Smooth muscle cell (in vitro differentiated cells): Measurements from ENCODE around the gene PALLD. TPM values are rescaled to one million over a fixed set of nuclear protein-coding genes. Genes with fewer than 3 reads are reported as not detected.

ENCODE experiments used
- DNase-seq: peaks from one replicate; lab custom pipeline; 2025; ENCODE audit not compliant: unreplicated experiment; lab: John Stamatoyannopoulos, UW
- H2AFZ ChIP-seq: fragments of 200-600 bp; sonication (generic); 2 replicates; pipeline ENCODE4 v1.6.0; 2016; ENCODE audit warnings: antibody characterized with exemption, low read depth, mild to moderate bottlenecking
- H3F3A ChIP-seq: fragments of 200-600 bp; sonication (generic); 2 replicates; pipeline ENCODE4 v1.6.0; 2017; ENCODE audit warnings: antibody characterized with exemption, low read depth
- H3K27ac ChIP-seq: fragments of 200-600 bp; sonication (generic); 2 replicates; pipeline ENCODE4 v1.5.1; 2016; ENCODE audit warnings: low read depth, mild to moderate bottlenecking
- H3K27me3 ChIP-seq: fragments of 200-600 bp; sonication (generic); 2 replicates; pipeline ENCODE4 v1.6.1; 2016; ENCODE audit warnings: low read depth, mild to moderate bottlenecking
- H3K36me3 ChIP-seq: fragments of 200-600 bp; sonication (generic); 2 replicates; pipeline ENCODE4 v1.5.1; 2016; ENCODE audit warnings: low read depth
- H3K4me1 ChIP-seq: fragments of 200-600 bp; sonication (generic); 2 replicates; pipeline ENCODE4 v1.5.1; 2016; ENCODE audit warnings: low read depth
- H3K4me2 ChIP-seq: fragments of 200-600 bp; sonication (generic); 2 replicates; pipeline ENCODE4 v1.6.0; 2016; ENCODE audit warnings: mild to moderate bottlenecking
- H3K4me3 ChIP-seq: fragments of 200-600 bp; sonication (generic); 2 replicates; pipeline ENCODE4 v1.5.1; 2016; ENCODE audit warnings: mild to moderate bottlenecking
- H3K79me2 ChIP-seq: fragments of 200-600 bp; sonication (generic); 2 replicates; pipeline ENCODE4 v1.6.0; 2016; ENCODE audit warnings: low read depth, mild to moderate bottlenecking
- H3K9ac ChIP-seq: fragments of 200-600 bp; sonication (generic); 2 replicates; pipeline ENCODE4 v1.6.0; 2016; ENCODE audit warnings: low read depth
- H3K9me3 ChIP-seq: fragments of 200-600 bp; sonication (generic); replicated peaks from 2 replicates; pipeline ENCODE4 v1.5.1; 2016; ENCODE audit warnings: low read depth
- H4K20me1 ChIP-seq: fragments of 200-600 bp; sonication (generic); 2 replicates; pipeline ENCODE4 v1.6.0; 2016; ENCODE audit warnings: low read depth
- CTCF ChIP-seq: fragments of 200-600 bp; sonication (generic); IDR thresholded peaks from 2 replicates; pipeline ENCODE4 v1.5.1; 2017; ENCODE audit warnings: borderline replicate concordance, mild to moderate bottlenecking, antibody characterized with exemption; ENCODE audit not compliant: insufficient read depth, poor library complexity, severe bottlenecking
- WGBS: methylation state at CpG from one replicate; pipeline ENCODE4 v1.1.7; 2016; ENCODE audit warnings: low lambda C conversion rate; 5-methylcytosine and 5-hydroxymethylcytosine counted together
- polyA plus RNA-seq: library from polyadenylated mRNA; unstranded; fragments of >200 nt; fragmentation: Nextera tagmentation; extraction: Ambion mirVana; gene quantifications from 2 replicates; pipeline ENCODE4 v1.2.1, GENCODE V29; 2016
- total RNA-seq: library from RNA; depleted of rRNA; stranded (reverse); fragments of >200 nt; gene quantifications from 2 replicates; pipeline ENCODE4 v1.2.3, GENCODE V29; 2014

PALLD gene
- total and polyA plus RNA-seq, 2 experiments from 2014 or later = 354 to 415 TPM

GRCh38 chr4:168720396-168720900 lies 223.6 kb downstream of the PALLD start:
- H3K4me3 ChIP-seq = no peak overlapping the region
- no peak for TF ChIP-seq CTCF
- H3K9me3 ChIP-seq = no peaks in the 10 kb centered on the region
- H4K20me1 ChIP-seq = no peaks in the 10 kb centered on the region
- H3K27ac ChIP-seq = no peak overlapping the region
- H3K4me2 ChIP-seq = no peak overlapping the region
- no peak for DNase-seq
- H3K4me1 ChIP-seq = peaks cover 13% of the 10 kb centered on the region
- H2AFZ ChIP-seq = no peak overlapping the region
- WGBS = 90% methylated on average over 4 of the region's 4 CpGs
- H3K79me2 ChIP-seq = peaks cover 69% of the 10 kb centered on the region
- H3F3A ChIP-seq = peaks cover 18% of the 10 kb centered on the region
- peaks cover 9% of the 10 kb centered on the region for H3K36me3 ChIP-seq
- no peaks in the 10 kb centered on the region for H3K27me3 ChIP-seq
- no peak overlapping the region for H3K9ac ChIP-seq

GRCh38 chr4:168722391-168722790 lies 225.5 kb downstream of the PALLD start:
- Histone ChIP-seq H3K4me3 (no peak overlapping the region), H3K4me1 (peaks cover 13% of the 10 kb centered on the region), H4K20me1 (no peaks in the 10 kb centered on the region), H3F3A (peaks cover 21% of the 10 kb centered on the region), H3K27ac (peak overlapping the region; percentile 75), H3K9ac (no peak overlapping the region), H2AFZ (no peak overlapping the region), H3K79me2 (peaks cover 77% of the 10 kb centered on the region), H3K9me3 (no peaks in the 10 kb centered on the region), H3K4me2 (peak overlapping the region; percentile 32), H3K27me3 (no peaks in the 10 kb centered on the region), H3K36me3 (peaks cover 17% of the 10 kb centered on the region)
- DNase-seq = no peak
- TF ChIP-seq CTCF = no peak
- WGBS = 64% methylated on average over 2 of the region's 2 CpGs

GRCh38 chr4:168723020-168723419 lies 226.2 kb downstream of the PALLD start:
- H3K36me3 ChIP-seq = peaks cover 17% of the 10 kb centered on the region
- peak overlapping the region; percentile 75 for H3K27ac ChIP-seq
- no peaks in the 10 kb centered on the region for H4K20me1 ChIP-seq
- no peak overlapping the region for H2AFZ ChIP-seq
- 80% methylated on average over 3 of the region's 3 CpGs for WGBS
- no peak overlapping the region for H3K4me3 ChIP-seq
- DNase-seq = no peak
- H3K4me1 ChIP-seq = peaks cover 13% of the 10 kb centered on the region
- H3K9me3 ChIP-seq = no peaks in the 10 kb centered on the region
- no peak overlapping the region for H3K9ac ChIP-seq
- no peak for TF ChIP-seq CTCF
- peaks cover 21% of the 10 kb centered on the region for H3F3A ChIP-seq
- no peaks in the 10 kb centered on the region for H3K27me3 ChIP-seq
- H3K79me2 ChIP-seq = peaks cover 83% of the 10 kb centered on the region
- H3K4me2 ChIP-seq = peak overlapping the region; percentile 32

GRCh38 chr4:168723569-168723968 lies 226.7 kb downstream of the PALLD start:
- H2AFZ ChIP-seq = no peak overlapping the region
- no peaks in the 10 kb centered on the region for H4K20me1 ChIP-seq
- H3K36me3 ChIP-seq = peaks cover 17% of the 10 kb centered on the region
- peak overlapping the region; percentile 75 for H3K27ac ChIP-seq
- no peak overlapping the region for H3K9ac ChIP-seq
- no peaks in the 10 kb centered on the region for H3K9me3 ChIP-seq
- no peak overlapping the region for H3K4me3 ChIP-seq
- H3F3A ChIP-seq = peaks cover 24% of the 10 kb centered on the region
- peaks cover 13% of the 10 kb centered on the region for H3K4me1 ChIP-seq
- WGBS = 62% methylated on average over 4 of the region's 4 CpGs
- no peak for TF ChIP-seq CTCF
- H3K4me2 ChIP-seq = no peak overlapping the region
- no peak for DNase-seq
- H3K27me3 ChIP-seq = no peaks in the 10 kb centered on the region
- peaks cover 85% of the 10 kb centered on the region for H3K79me2 ChIP-seq
